Hepatocyte (in vitro differentiated cells): ENCODE data around the gene PIF1. TPM values are rescaled to one million over a fixed set of nuclear protein-coding genes. Genes with fewer than 3 reads are reported as not detected.

ENCODE experiments used
- DNase-seq: peaks from one replicate; pipeline ENCODE4 v3.0.0-alpha.2; 2016; ENCODE audit warnings: low spot score
- H2AFZ ChIP-seq: fragments of 200-600 bp; sonication (generic); 2 replicates; pipeline ENCODE4 v1.6.0; 2016; ENCODE audit warnings: antibody characterized with exemption, mild to moderate bottlenecking
- H3K27ac ChIP-seq: fragments of 200-600 bp; sonication (generic); 2 replicates; pipeline ENCODE4 v1.5.1; 2016; ENCODE audit warnings: mild to moderate bottlenecking
- H3K27me3 ChIP-seq: fragments of 200-600 bp; sonication (generic); 2 replicates; pipeline ENCODE4 v1.6.1; 2016
- H3K36me3 ChIP-seq: fragments of 200-600 bp; sonication (generic); replicated peaks from 2 replicates; pipeline ENCODE4 v1.5.1; 2016; ENCODE audit warnings: low read depth; ENCODE audit not compliant: insufficient read depth
- H3K4me1 ChIP-seq: fragments of 200-600 bp; sonication (generic); 2 replicates; pipeline ENCODE4 v1.5.1; 2016; ENCODE audit warnings: mild to moderate bottlenecking, moderate library complexity; ENCODE audit not compliant: insufficient read depth
- H3K4me2 ChIP-seq: fragments of 200-600 bp; sonication (generic); 2 replicates; pipeline ENCODE4 v1.6.0; 2016
- H3K4me3 ChIP-seq: fragments of 200-600 bp; sonication (generic); 2 replicates; pipeline ENCODE4 v1.5.1; 2016; ENCODE audit warnings: mild to moderate bottlenecking
- H3K79me2 ChIP-seq: fragments of 200-600 bp; sonication (generic); 2 replicates; pipeline ENCODE4 v1.6.0; 2017; ENCODE audit warnings: mild to moderate bottlenecking
- H3K9me2 ChIP-seq: fragments of 200-600 bp; sonication (generic); replicated peaks from 2 replicates; pipeline ENCODE4 v1.6.0; 2017; ENCODE audit warnings: mild to moderate bottlenecking; ENCODE audit not compliant: insufficient read depth
- H3K9me3 ChIP-seq: fragments of 200-600 bp; sonication (generic); 2 replicates; pipeline ENCODE4 v1.5.1; 2016; ENCODE audit warnings: low read depth, mild to moderate bottlenecking
- H4K20me1 ChIP-seq: fragments of 200-600 bp; sonication (generic); 2 replicates; pipeline ENCODE4 v1.6.0; 2016; ENCODE audit warnings: mild to moderate bottlenecking; ENCODE audit not compliant: insufficient read depth, poor library complexity, severe bottlenecking
- EZH2 ChIP-seq: fragments of 200-600 bp; sonication (generic); IDR thresholded peaks from 2 replicates; pipeline ENCODE4 v1.6.1; 2016; ENCODE audit warnings: antibody characterized with exemption, mild to moderate bottlenecking, borderline replicate concordance
- EZH2phosphoT487 ChIP-seq: fragments of 200-600 bp; sonication (generic); IDR thresholded peaks from one replicate; pipeline ENCODE4 v1.6.1; 2018; ENCODE audit warnings: antibody characterized with exemption, mild to moderate bottlenecking, low read depth, moderate library complexity; ENCODE audit not compliant: unreplicated experiment, severe bottlenecking
- WGBS: methylation state at CpG from one replicate; pipeline ENCODE4 v1.1.6; 2016; ENCODE audit warnings: low lambda C conversion rate; ENCODE audit errors: missing lambda C conversion rate; 5-methylcytosine and 5-hydroxymethylcytosine counted together
- polyA plus RNA-seq: library from polyadenylated mRNA; unstranded; fragments of >200 nt; fragmentation: Nextera tagmentation; extraction: Ambion mirVana; gene quantifications from 2 replicates; pipeline ENCODE4 v1.2.1, GENCODE V29; 2016
- total RNA-seq: library from RNA; depleted of rRNA; stranded (reverse); fragments of >200 nt; gene quantifications from 2 replicates; pipeline ENCODE4 v1.2.3, GENCODE V29; 2014
- TF ChIP-seq, protein P1 (sequence below): fragments of 200-600 bp; sonication (generic); IDR thresholded peaks from 2 replicates; pipeline ENCODE4 v1.5.1; 2016; ENCODE audit warnings: antibody characterized with exemption, mild to moderate bottlenecking; ENCODE audit not compliant: poor library complexity

The PIF1 gene
- total and polyA plus RNA-seq, 2 experiments from 2014 or later = 1.5 to 3.3 TPM

GRCh38 chr15:64792282-64792681 lies 33.2 kb downstream of the PIF1 start:
- H3K36me3 ChIP-seq = no peaks in the 10 kb centered on the region
- no peak overlapping the region for H3K4me2 ChIP-seq
- DNase-seq = no peak
- H4K20me1 ChIP-seq = no peaks in the 10 kb centered on the region
- H3K9me2 ChIP-seq = no peaks in the 10 kb centered on the region
- no peak overlapping the region for H2AFZ ChIP-seq
- H3K4me3 ChIP-seq = no peak overlapping the region
- no peaks in the 10 kb centered on the region for H3K79me2 ChIP-seq
- 83% methylated on average over 3 of the region's 3 CpGs for WGBS
- H3K27ac ChIP-seq = no peak overlapping the region
- no peaks in the 10 kb centered on the region for H3K4me1 ChIP-seq
- no peaks in the 10 kb centered on the region for H3K9me3 ChIP-seq
- TF ChIP-seq EZH2 = no peak
- TF ChIP-seq, protein P1, sequence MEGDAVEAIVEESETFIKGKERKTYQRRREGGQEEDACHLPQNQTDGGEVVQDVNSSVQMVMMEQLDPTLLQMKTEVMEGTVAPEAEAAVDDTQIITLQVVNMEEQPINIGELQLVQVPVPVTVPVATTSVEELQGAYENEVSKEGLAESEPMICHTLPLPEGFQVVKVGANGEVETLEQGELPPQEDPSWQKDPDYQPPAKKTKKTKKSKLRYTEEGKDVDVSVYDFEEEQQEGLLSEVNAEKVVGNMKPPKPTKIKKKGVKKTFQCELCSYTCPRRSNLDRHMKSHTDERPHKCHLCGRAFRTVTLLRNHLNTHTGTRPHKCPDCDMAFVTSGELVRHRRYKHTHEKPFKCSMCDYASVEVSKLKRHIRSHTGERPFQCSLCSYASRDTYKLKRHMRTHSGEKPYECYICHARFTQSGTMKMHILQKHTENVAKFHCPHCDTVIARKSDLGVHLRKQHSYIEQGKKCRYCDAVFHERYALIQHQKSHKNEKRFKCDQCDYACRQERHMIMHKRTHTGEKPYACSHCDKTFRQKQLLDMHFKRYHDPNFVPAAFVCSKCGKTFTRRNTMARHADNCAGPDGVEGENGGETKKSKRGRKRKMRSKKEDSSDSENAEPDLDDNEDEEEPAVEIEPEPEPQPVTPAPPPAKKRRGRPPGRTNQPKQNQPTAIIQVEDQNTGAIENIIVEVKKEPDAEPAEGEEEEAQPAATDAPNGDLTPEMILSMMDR = no peak
- TF ChIP-seq EZH2phosphoT487 = no peak
- no peaks in the 10 kb centered on the region for H3K27me3 ChIP-seq

DNA sequence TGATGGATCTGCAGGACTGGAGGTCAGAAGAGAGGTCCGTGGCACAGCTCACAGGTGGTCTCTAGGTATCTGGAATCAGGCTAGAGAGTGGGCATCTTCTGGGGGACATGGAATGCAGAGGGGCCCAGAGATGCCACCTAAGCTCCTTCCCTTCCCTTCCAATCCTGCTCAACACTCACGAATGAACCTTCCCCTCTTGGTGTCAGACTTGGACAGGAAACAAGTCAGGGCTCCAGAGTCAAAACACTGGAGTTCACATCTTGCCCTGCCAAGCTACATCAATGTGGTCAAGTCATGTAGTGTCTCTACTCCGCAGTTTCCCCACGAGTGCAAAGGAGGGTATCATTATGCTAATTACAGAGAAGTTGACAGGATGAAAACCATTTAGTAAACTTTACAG lies 34.0 kb downstream of the PIF1 start:
- Histone ChIP-seq H3K4me1 (no peaks in the 10 kb centered on the region), H4K20me1 (no peaks in the 10 kb centered on the region), H3K27ac (no peak overlapping the region)

GRCh38 chr15:64783796-64784195 lies 41.7 kb downstream of the PIF1 start:
- no peak for DNase-seq
- H3K9me3 ChIP-seq = no peaks in the 10 kb centered on the region
- no peaks in the 10 kb centered on the region for H3K27me3 ChIP-seq
- no peaks in the 10 kb centered on the region for H3K4me1 ChIP-seq
- no peaks in the 10 kb centered on the region for H3K36me3 ChIP-seq
- 91% methylated on average over 4 of the region's 4 CpGs for WGBS
- no peak for TF ChIP-seq EZH2phosphoT487
- no peak for TF ChIP-seq EZH2
- TF ChIP-seq, protein P1 = no peak
- H3K9me2 ChIP-seq = no peaks in the 10 kb centered on the region
- no peak overlapping the region for H2AFZ ChIP-seq
- no peaks in the 10 kb centered on the region for H4K20me1 ChIP-seq
- no peak overlapping the region for H3K4me3 ChIP-seq
- H3K4me2 ChIP-seq = no peak overlapping the region
- no peak overlapping the region for H3K27ac ChIP-seq
- H3K79me2 ChIP-seq = no peaks in the 10 kb centered on the region

More for the DNA sequence above, 34.0 kb downstream of the PIF1 start:
- Histone ChIP-seq H3K27me3 (no peaks in the 10 kb centered on the region), H3K9me2 (no peaks in the 10 kb centered on the region), H3K79me2 (no peaks in the 10 kb centered on the region), H3K36me3 (no peaks in the 10 kb centered on the region), H3K4me2 (no peak overlapping the region), H3K4me3 (no peak overlapping the region), H2AFZ (no peak overlapping the region), H3K9me3 (no peaks in the 10 kb centered on the region)
- WGBS = 49% methylated on average over 4 of the region's 4 CpGs
- no peak for DNase-seq
- TF ChIP-seq EZH2phosphoT487 (no peak), EZH2 (no peak)
- TF ChIP-seq, protein P1 = no peak

DNA sequence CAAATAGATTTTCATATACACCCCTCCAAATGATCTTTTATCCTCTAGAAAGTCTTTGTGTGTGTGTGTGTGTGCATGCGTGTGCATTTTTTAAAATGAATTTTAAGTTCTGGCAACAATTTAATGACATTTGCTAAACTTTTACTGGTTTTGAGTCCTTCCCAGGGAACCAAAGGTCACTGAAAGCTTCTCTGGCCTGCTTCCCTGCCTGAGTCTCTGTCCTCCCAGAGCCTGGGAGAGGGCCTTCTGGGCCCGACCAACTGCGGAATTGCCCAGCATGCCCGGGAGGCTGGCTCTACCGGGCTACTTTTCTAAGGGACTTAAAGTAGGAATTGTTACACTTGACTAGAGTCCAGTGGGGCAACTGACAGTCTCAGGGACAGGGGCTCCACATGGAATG lies 42.7 kb downstream of the PIF1 start:
- no peaks in the 10 kb centered on the region for H3K9me3 ChIP-seq
- no peak overlapping the region for H3K27ac ChIP-seq
- no peak for DNase-seq
- H3K79me2 ChIP-seq = no peaks in the 10 kb centered on the region
- H4K20me1 ChIP-seq = no peaks in the 10 kb centered on the region
- H3K4me1 ChIP-seq = no peaks in the 10 kb centered on the region
- H3K9me2 ChIP-seq = no peaks in the 10 kb centered on the region
- no peak overlapping the region for H2AFZ ChIP-seq
- TF ChIP-seq EZH2phosphoT487 = no peak
- 75% methylated on average over 5 of the region's 5 CpGs for WGBS
- no peaks in the 10 kb centered on the region for H3K36me3 ChIP-seq
- no peak overlapping the region for H3K4me3 ChIP-seq
- H3K27me3 ChIP-seq = no peaks in the 10 kb centered on the region
- H3K4me2 ChIP-seq = no peak overlapping the region
